ENCODE measurements around the gene DPYD. TPM values are rescaled to one million over a fixed set of nuclear protein-coding genes. Genes with fewer than 3 reads are reported as not detected.

The DPYD gene
- total RNA-seq, 1 donor from 2014 or later: 11.9 TPM

DNA sequence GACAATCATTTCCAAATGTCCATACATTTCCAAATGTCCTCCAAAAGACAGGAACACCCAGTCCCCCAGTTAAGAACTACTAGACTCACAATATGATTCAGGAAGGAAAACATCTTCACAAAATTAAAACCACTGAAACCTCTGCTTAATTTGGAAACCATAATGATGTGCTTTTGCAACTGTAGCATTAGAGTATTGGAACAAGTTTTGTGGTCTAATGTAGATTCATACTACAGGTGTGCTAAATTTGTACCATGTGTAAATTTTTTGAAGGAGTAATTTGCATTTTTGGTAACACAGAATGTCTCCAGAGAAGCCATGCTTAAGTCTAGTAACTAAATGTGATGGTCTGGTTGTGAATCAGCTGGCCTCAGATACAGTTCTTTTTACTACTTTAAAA lies 129.6 kb downstream of the DPYD start:
- Mint-ChIP-seq H3K4me3 (ENCODE audit: low read depth) (no peak overlapping the region), H3K9me3 (no peaks in the 10 kb centered on the region), H3K36me3 (ENCODE audit: low read depth) (no peaks in the 10 kb centered on the region), H3K4me1 (ENCODE audit: low read depth) (peaks cover 29% of the 10 kb centered on the region), H3K27me3 (ENCODE audit: low read depth) (no peaks in the 10 kb centered on the region), H3K27ac (peak overlapping the region; percentile 8)
- no peak for DNase-seq (ENCODE audit: low spot score)
- intact Hi-C loops (cut with micrococcal nuclease): no loop called here

DNA sequence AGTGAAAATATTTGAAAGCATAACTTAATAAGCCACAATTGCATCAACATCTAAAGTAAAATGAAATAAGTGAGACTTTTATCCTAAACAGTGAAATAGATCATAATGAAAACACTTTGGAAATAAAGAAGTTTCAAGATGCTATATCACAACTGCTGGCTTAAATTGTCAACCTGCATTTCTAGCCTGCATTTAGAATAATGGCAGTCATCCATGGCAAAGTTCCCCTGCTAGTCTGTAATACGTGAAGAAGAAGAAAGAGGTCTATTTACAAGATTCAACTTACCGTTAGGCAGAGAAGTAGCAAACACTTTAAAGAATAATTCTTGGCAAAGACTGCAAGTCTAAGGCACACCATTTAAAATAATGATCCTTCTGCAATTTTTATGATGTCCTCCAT lies 133.6 kb downstream of the DPYD start:
- no peaks in the 10 kb centered on the region for H3K9me3 Mint-ChIP-seq
- H3K4me1 Mint-ChIP-seq (ENCODE audit: low read depth): peaks cover 26% of the 10 kb centered on the region
- H3K36me3 Mint-ChIP-seq (ENCODE audit: low read depth): no peaks in the 10 kb centered on the region
- no peak overlapping the region for H3K4me3 Mint-ChIP-seq (ENCODE audit: low read depth)
- H3K27me3 Mint-ChIP-seq (ENCODE audit: low read depth): no peaks in the 10 kb centered on the region
- no peak for DNase-seq (ENCODE audit: low spot score)
- intact Hi-C loops (cut with micrococcal nuclease): no loop called here
- no peak overlapping the region for H3K27ac Mint-ChIP-seq

DNA sequence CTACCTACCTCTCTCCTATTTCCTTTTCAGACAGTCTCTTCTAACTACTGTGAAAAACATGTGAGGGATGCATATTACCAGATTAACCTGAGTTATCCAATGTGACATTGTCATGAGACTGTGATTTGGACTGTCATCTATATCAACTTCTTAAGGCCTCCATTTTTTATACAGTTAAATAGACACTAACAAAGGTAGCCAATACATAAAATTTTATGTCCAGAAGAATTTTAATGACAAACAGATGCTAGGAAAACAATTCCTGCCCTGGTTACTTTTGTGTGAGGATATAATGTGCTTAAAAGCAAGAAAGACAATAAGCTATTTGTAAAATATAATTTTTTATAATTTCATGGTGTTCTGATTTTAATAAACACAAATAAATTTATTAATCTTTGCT lies 136.2 kb downstream of the DPYD start:
- Mint-ChIP-seq H3K27me3 (ENCODE audit: low read depth) (no peaks in the 10 kb centered on the region), H3K27ac (no peak overlapping the region), H3K9me3 (no peaks in the 10 kb centered on the region), H3K36me3 (ENCODE audit: low read depth) (no peaks in the 10 kb centered on the region), H3K4me3 (ENCODE audit: low read depth) (no peak overlapping the region), H3K4me1 (ENCODE audit: low read depth) (peaks cover 14% of the 10 kb centered on the region)
- intact Hi-C loops (cut with micrococcal nuclease): no loop called here
- no peak for DNase-seq (ENCODE audit: low spot score)

DNA sequence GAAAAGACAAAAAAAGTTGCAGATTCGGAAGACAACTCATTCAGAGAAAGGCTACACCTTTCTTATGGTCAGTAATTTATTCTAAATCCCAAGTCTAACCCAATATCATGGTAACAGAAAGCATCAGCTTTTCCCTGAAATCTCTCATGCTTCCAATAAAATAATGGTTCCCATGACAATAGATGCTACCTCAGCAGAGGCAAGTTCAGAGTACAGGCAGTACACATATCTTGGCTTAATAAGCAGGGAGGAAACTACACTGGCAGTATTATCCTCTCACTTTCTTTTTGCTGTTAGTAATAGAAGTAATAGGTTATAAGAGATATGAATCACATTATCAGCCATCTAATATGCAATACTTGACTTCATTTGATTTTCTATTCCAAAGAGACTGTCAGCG lies 137.1 kb downstream of the DPYD start:
- intact Hi-C loops (cut with micrococcal nuclease): no loop called here
- no peaks in the 10 kb centered on the region for H3K9me3 Mint-ChIP-seq
- H3K4me3 Mint-ChIP-seq (ENCODE audit: low read depth): no peak overlapping the region
- DNase-seq (ENCODE audit: low spot score): no peak
- no peaks in the 10 kb centered on the region for H3K27me3 Mint-ChIP-seq (ENCODE audit: low read depth)
- H3K27ac Mint-ChIP-seq: no peak overlapping the region
- H3K36me3 Mint-ChIP-seq (ENCODE audit: low read depth): no peaks in the 10 kb centered on the region
- H3K4me1 Mint-ChIP-seq (ENCODE audit: low read depth): peaks cover 9% of the 10 kb centered on the region

DNA sequence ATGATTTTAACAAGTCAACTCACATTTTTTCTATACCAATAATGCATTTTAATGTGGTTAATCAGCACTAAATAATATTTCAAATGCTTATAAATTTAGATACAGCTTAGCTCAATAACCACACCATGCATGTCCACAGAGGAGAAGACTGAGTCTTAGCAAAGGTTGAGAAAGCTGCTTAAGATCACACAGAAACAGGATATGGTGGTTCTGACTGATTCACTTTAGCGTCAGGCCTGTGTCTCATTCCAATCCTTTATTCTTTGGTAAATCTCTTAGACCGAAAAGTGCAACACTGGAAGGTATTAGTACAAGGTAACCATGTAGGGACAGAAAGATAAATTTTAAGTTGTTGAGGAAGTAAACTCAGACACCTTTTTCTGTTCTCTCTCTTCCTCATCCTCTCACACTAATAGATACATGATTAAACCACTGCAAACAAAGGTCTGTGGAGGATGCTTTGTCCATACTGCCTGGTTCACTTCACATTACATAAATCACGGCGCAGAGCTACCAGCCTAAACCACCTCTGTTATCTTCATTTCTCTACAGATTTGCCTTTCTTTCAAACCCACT lies 139.0 kb downstream of the DPYD start:
- Mint-ChIP-seq H3K36me3 (ENCODE audit: low read depth) (no peaks in the 10 kb centered on the region), H3K9me3 (no peaks in the 10 kb centered on the region), H3K27me3 (ENCODE audit: low read depth) (no peaks in the 10 kb centered on the region), H3K4me1 (ENCODE audit: low read depth) (peaks cover 9% of the 10 kb centered on the region), H3K4me3 (ENCODE audit: low read depth) (no peak overlapping the region), H3K27ac (no peak overlapping the region)
- no peak for DNase-seq (ENCODE audit: low spot score)
- intact Hi-C loops (cut with micrococcal nuclease): no loop called here

DNA sequence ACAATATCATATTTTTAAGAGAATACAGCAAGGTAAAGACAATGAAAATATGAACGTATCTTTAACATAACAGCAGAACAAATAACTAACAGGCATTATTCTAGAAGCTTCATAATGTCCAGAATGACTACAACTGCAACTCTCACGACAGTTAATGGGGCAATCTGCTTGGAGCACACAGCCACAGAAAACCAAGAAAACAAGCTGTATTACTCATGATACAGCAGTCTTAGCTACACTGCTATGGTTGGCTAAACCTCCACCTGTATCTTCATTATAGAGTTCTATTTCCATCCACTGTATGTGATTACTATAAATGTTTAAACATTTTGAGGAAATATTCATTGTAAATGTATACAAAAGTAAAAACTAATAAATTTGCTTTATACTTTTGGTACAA lies 139.9 kb downstream of the DPYD start:
- peaks cover 9% of the 10 kb centered on the region for H3K4me1 Mint-ChIP-seq (ENCODE audit: low read depth)
- no peak overlapping the region for H3K27ac Mint-ChIP-seq
- DNase-seq (ENCODE audit: low spot score): no peak
- no peaks in the 10 kb centered on the region for H3K27me3 Mint-ChIP-seq (ENCODE audit: low read depth)
- H3K9me3 Mint-ChIP-seq: no peaks in the 10 kb centered on the region
- no peak overlapping the region for H3K4me3 Mint-ChIP-seq (ENCODE audit: low read depth)
- intact Hi-C loops (cut with micrococcal nuclease): no loop called here
- no peaks in the 10 kb centered on the region for H3K36me3 Mint-ChIP-seq (ENCODE audit: low read depth)

DNA sequence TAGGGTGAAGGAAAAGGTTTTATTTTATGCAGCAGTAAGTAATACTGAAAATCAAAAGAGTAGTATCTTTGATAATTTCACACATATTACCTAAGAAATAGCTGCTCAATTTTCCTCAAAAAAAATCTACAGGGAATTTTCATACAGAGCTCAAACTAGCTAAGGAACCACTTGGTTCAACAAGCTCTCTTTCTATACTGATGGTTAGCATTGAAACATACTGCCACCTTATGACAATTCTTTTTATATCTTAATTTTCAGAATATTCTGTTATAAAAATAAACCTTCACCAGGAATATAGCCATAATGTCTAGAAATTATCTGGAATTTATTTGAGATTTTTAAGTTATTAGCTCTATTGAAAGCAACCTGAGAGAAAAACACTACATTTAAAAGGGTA lies 142.1 kb downstream of the DPYD start:
- no peak for DNase-seq (ENCODE audit: low spot score)
- intact Hi-C loops (cut with micrococcal nuclease): no loop called here
- no peaks in the 10 kb centered on the region for H3K36me3 Mint-ChIP-seq (ENCODE audit: low read depth)
- H3K27ac Mint-ChIP-seq: no peak overlapping the region
- H3K9me3 Mint-ChIP-seq: no peaks in the 10 kb centered on the region
- peaks cover 9% of the 10 kb centered on the region for H3K4me1 Mint-ChIP-seq (ENCODE audit: low read depth)
- no peaks in the 10 kb centered on the region for H3K27me3 Mint-ChIP-seq (ENCODE audit: low read depth)
- H3K4me3 Mint-ChIP-seq (ENCODE audit: low read depth): no peak overlapping the region

DNA sequence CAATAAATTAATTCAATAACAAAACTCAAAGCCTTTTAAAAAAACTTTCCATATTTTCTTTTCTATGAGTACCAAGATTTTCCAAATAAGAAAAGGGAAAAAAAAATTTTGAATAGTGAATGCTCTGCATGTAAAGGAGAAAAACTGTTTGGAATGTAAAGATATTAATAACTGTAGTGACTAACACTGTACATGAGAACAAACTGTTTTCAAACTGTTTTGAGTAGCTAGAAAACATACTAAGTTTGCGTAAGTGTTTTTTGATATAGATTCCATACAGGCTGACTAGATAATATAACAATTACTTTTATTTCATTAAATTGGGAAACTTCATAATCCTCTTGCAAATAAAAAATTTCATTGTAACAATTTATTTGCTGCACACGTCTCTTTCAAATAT lies 150.5 kb downstream of the DPYD start:
- Mint-ChIP-seq H3K27ac (no peak overlapping the region), H3K4me1 (ENCODE audit: low read depth) (peaks cover under 1% of the 10 kb centered on the region), H3K4me3 (ENCODE audit: low read depth) (no peak overlapping the region), H3K27me3 (ENCODE audit: low read depth) (no peaks in the 10 kb centered on the region), H3K36me3 (ENCODE audit: low read depth) (no peaks in the 10 kb centered on the region), H3K9me3 (no peaks in the 10 kb centered on the region)
- intact Hi-C loops (cut with micrococcal nuclease): no loop called here
- DNase-seq (ENCODE audit: low spot score): no peak

DNA sequence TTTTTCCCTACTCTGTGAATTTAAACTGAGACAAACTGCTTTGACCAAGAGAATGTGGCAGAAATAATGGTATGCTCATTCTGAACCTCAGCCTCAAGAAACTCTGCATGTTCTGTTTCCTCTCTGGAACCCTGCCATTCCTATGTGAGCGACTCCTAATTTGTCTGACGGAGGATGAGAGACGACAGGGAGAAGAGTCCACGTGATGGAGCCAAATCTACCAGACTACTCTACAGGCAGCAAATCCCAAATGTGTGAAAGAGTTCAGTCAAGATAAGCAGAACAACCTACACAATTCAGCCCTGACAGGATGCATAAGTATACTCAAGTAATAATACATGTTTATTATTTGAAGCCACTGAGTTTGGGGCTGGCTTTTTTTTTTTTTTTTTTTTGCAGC lies 153.5 kb downstream of the DPYD start:
- H3K4me3 Mint-ChIP-seq (ENCODE audit: low read depth): no peak overlapping the region
- H3K4me1 Mint-ChIP-seq (ENCODE audit: low read depth): peaks cover 3% of the 10 kb centered on the region
- no peaks in the 10 kb centered on the region for H3K36me3 Mint-ChIP-seq (ENCODE audit: low read depth)
- intact Hi-C loops (cut with micrococcal nuclease): no loop called here
- H3K27me3 Mint-ChIP-seq (ENCODE audit: low read depth): no peaks in the 10 kb centered on the region
- H3K9me3 Mint-ChIP-seq: no peaks in the 10 kb centered on the region
- no peak for DNase-seq (ENCODE audit: low spot score)
- H3K27ac Mint-ChIP-seq: no peak overlapping the region

DNA sequence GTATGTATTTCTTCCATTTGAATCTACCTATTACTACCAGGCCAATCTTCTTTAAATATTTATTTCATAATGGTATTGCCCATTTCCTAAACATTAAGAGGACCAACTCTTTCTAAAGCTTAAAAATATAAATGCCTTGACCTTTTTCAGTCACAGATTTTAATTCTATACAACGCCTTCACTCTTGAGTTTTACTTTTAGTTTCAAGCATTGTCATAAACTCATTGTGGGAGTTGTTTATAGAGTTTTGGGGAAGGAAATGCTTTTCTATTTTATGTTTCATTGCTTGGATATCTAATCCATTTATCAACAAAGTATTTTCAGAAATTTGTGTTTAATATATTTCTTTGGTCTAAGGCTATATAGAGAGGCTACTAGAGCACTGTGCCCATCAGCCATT lies 155.8 kb downstream of the DPYD start:
- H3K36me3 Mint-ChIP-seq (ENCODE audit: low read depth): no peaks in the 10 kb centered on the region
- no peak for DNase-seq (ENCODE audit: low spot score)
- peaks cover 3% of the 10 kb centered on the region for H3K4me1 Mint-ChIP-seq (ENCODE audit: low read depth)
- no peak overlapping the region for H3K27ac Mint-ChIP-seq
- peaks cover 5% of the 10 kb centered on the region for H3K9me3 Mint-ChIP-seq
- H3K4me3 Mint-ChIP-seq (ENCODE audit: low read depth): no peak overlapping the region
- H3K27me3 Mint-ChIP-seq (ENCODE audit: low read depth): no peaks in the 10 kb centered on the region
- intact Hi-C loops (cut with micrococcal nuclease): no loop called here

DNA sequence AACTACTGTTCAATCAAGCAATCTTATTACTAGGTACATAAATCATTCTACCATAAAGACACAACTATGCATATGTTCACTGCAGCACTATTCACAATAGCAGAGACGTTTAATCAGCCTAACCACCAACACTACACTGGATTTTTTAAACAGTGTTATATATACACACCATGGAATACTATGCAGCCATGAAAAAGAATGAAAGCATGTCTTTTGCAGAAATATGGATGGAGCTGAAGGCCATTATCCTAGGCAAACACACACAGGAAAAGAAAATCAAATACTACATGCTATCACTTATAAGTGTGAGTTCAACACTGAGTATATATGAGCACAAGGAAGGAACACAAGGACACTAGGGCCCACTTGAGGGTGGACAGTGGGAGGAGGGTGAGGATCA lies 159.2 kb downstream of the DPYD start:
- Mint-ChIP-seq H3K27ac (no peak overlapping the region), H3K27me3 (ENCODE audit: low read depth) (no peaks in the 10 kb centered on the region), H3K9me3 (peaks cover 5% of the 10 kb centered on the region), H3K4me1 (ENCODE audit: low read depth) (peaks cover 3% of the 10 kb centered on the region), H3K36me3 (ENCODE audit: low read depth) (no peaks in the 10 kb centered on the region), H3K4me3 (ENCODE audit: low read depth) (no peak overlapping the region)
- intact Hi-C loops (cut with micrococcal nuclease): no loop called here
- no peak for DNase-seq (ENCODE audit: low spot score)

DNA sequence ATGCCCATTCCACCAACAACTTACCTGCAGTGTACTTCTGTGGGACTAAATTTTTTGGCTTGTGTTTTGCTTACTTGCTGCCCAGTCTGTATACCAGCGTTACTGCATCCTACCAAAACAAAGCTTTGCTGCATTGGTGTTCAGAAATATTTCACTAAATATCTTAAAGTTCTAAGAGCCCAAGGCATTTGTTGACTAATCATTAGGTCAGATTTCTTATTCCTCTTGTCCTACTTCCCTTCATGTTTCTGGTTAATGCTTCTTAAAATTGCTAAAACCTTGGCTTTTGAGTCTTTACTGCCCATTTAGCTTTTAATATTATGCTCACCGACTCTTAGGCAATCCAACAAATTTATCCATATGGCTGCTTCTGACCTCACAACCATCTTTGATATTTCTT lies 161.8 kb downstream of the DPYD start:
- intact Hi-C loops (cut with micrococcal nuclease): no loop called here
- no peak overlapping the region for H3K4me3 Mint-ChIP-seq (ENCODE audit: low read depth)
- no peaks in the 10 kb centered on the region for H3K4me1 Mint-ChIP-seq (ENCODE audit: low read depth)
- no peaks in the 10 kb centered on the region for H3K27me3 Mint-ChIP-seq (ENCODE audit: low read depth)
- peaks cover 5% of the 10 kb centered on the region for H3K9me3 Mint-ChIP-seq
- H3K36me3 Mint-ChIP-seq (ENCODE audit: low read depth): no peaks in the 10 kb centered on the region
- H3K27ac Mint-ChIP-seq: no peak overlapping the region
- DNase-seq (ENCODE audit: low spot score): no peak

DNA sequence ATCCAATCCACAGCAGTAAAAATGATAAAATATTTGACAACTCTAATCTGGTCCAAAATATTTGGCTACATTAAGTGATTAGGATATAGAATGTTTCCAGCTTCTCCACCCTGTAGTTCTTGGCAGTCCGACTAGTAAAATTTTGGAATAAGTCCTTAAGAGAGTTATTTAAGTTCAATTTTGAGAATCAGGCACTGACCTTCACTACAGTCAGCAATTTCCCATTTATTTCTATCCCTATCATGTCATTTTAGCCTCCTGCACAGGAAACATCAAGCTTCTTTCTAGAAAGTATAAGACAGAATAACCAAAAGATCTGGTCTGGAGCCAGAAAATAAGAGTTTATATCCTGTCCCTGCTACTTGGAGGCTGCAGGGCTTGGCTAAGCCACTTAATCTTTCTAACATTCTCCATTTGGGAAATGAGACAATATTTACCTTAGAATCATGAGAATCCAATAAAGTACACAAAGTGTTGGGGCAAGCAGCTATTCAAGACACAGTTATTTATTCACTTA lies 162.2 kb downstream of the DPYD start:
- Mint-ChIP-seq H3K4me3 (ENCODE audit: low read depth) (no peak overlapping the region), H3K27me3 (ENCODE audit: low read depth) (no peaks in the 10 kb centered on the region)
- intact Hi-C loops (cut with micrococcal nuclease): no loop called here

DNA sequence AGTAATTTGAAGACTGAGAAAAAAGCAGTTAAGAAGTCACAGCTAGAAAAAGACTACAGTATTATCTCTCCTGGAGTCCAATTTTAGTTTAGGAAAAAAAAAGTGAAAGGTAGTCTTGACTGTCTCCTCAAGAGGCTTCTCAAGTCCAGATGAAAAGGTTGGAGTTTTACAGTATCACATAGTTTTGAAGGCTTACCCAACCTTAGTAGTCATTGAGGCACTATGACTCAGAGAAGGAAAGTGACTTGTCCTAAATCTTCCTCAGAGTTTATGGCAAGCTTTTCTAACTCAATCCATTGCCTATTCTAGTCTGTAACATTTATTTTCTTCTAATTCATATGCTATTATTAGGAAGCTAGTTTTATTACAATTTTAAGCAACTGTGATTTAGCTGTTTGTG lies 174.9 kb downstream of the DPYD start:
- no peaks in the 10 kb centered on the region for H3K36me3 Mint-ChIP-seq (ENCODE audit: low read depth)
- intact Hi-C loops (cut with micrococcal nuclease): no loop called here

More for the DNA sequence above, 162.2 kb downstream of the DPYD start:
- no peaks in the 10 kb centered on the region for H3K36me3 Mint-ChIP-seq (ENCODE audit: low read depth)
- DNase-seq (ENCODE audit: low spot score): no peak
- peaks cover 5% of the 10 kb centered on the region for H3K9me3 Mint-ChIP-seq
- H3K27ac Mint-ChIP-seq: no peak overlapping the region
- H3K4me1 Mint-ChIP-seq (ENCODE audit: low read depth): no peaks in the 10 kb centered on the region

More for the DNA sequence above, 174.9 kb downstream of the DPYD start:
- Mint-ChIP-seq H3K9me3 (no peaks in the 10 kb centered on the region), H3K27ac (no peak overlapping the region), H3K27me3 (ENCODE audit: low read depth) (no peaks in the 10 kb centered on the region), H3K4me3 (ENCODE audit: low read depth) (no peak overlapping the region), H3K4me1 (ENCODE audit: low read depth) (no peaks in the 10 kb centered on the region)
- no peak for DNase-seq (ENCODE audit: low spot score)
